Ishikawa (cell line): Measurements from ENCODE around the gene SMARCA4.

Experiments used
- CEBPB ChIP-seq: IDR thresholded peaks from 2 replicates; pipeline ENCODE4 v1.6.1; 2012
- EP300 ChIP-seq: IDR thresholded peaks from 2 replicates; pipeline ENCODE4 v1.6.1; 2012; ENCODE audit warnings: borderline replicate concordance
- FOXM1 ChIP-seq: IDR thresholded peaks from 2 replicates; pipeline ENCODE4 v1.6.1; 2012; ENCODE audit warnings: low read depth, borderline replicate concordance
- RAD21 ChIP-seq: IDR thresholded peaks from 2 replicates; pipeline ENCODE4 v1.6.1; 2012; ENCODE audit warnings: low read depth
- REST ChIP-seq: IDR thresholded peaks from 2 replicates; pipeline ENCODE4 v1.6.1; 2012; ENCODE audit warnings: low read depth, mild to moderate bottlenecking
- TAF1 ChIP-seq: IDR thresholded peaks from 2 replicates; pipeline ENCODE4 v1.6.1; 2012; ENCODE audit warnings: low read depth, mild to moderate bottlenecking
- TEAD4 ChIP-seq: IDR thresholded peaks from 2 replicates; pipeline ENCODE4 v1.6.1; 2012
- YY1 ChIP-seq: IDR thresholded peaks from 2 replicates; pipeline ENCODE4 v1.6.1; 2012; ENCODE audit warnings: low read depth
- ZBTB7A ChIP-seq: IDR thresholded peaks from 2 replicates; pipeline ENCODE4 v1.6.1; 2012; ENCODE audit warnings: low read depth
- TF ChIP-seq, protein P1 (sequence below): IDR thresholded peaks from 2 replicates; pipeline ENCODE4 v1.6.1; 2012
- TF ChIP-seq, protein P2 (sequence below): IDR thresholded peaks from 2 replicates; pipeline ENCODE4 v1.6.1; 2012

DNA sequence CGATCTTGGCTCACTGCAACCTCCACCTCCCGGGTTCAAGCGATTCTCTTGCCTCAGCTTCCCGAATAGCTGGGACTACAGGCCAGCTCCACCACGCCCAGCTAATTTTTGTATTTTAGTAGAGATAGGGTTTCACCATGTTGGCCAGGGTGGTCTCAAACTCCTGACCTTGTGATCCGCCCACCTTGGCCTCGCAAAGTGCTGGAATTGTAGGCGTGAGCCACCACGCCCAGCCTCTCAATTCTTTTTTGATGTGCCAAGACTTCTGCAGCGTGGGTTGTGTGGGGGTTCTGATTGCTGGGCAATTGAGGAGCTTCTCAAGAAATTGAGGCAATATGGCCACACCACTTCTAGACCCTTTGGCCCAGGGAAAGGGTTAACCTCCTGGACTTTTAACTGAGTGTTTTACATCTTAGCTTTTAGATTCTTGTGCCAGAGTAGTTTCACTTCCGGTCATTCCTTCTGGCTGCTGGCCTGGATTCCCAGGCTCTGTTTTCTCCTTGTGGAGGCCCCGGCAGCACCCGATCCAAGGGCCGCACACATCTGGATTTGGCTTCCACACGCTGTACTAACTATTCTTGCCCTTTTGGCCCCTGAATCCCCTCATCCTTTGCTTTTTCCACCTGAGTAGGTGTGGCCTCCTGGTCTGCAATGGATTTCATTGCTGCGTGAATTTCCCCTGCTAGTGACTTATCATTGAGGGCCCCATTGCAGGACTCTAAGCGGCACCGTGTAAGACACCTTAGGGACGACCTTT lies 14.7 kb downstream of the SMARCA4 start:
- TF ChIP-seq EP300 (no peak), ZBTB7A (no peak), YY1 (no peak), CEBPB (no peak), TAF1 (no peak), REST (no peak), RAD21 (no peak), TEAD4 (no peak), FOXM1 (no peak)
- TF ChIP-seq, protein P1, sequence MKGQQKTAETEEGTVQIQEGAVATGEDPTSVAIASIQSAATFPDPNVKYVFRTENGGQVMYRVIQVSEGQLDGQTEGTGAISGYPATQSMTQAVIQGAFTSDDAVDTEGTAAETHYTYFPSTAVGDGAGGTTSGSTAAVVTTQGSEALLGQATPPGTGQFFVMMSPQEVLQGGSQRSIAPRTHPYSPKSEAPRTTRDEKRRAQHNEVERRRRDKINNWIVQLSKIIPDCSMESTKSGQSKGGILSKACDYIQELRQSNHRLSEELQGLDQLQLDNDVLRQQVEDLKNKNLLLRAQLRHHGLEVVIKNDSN, result no peak
- TF ChIP-seq, protein P2, sequence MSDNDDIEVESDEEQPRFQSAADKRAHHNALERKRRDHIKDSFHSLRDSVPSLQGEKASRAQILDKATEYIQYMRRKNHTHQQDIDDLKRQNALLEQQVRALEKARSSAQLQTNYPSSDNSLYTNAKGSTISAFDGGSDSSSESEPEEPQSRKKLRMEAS, result no peak
